Measurements from ENCODE around the gene NKX2-8.

The NKX2-8 gene

GRCh38 chr14:36619853-36620252 lies 37.4 kb upstream of the NKX2-8 start:
- Histone ChIP-seq H4K8ac (ENCODE audit: low read depth, low read length) (no peak overlapping the region), H3K9ac (ENCODE audit: low read length) (no peak overlapping the region), H4K5ac (ENCODE audit: low read length) (no peak overlapping the region), H3K56ac (ENCODE audit: low read length) (no peak overlapping the region), H3K4me3 (ENCODE audit: low read length) (no peak overlapping the region), H3K4ac (ENCODE audit: low read depth, low read length) (no peak overlapping the region), H3K79me2 (ENCODE audit: control insufficient read depth, insufficient read depth, low read length) (no peaks in the 10 kb centered on the region), H2AK5ac (ENCODE audit: low read length) (no peak overlapping the region), H2BK120ac (ENCODE audit: low read depth, low read length) (no peak overlapping the region), H2BK15ac (replicated peaks; ENCODE audit: low read depth) (no peak overlapping the region), H3K23ac (ENCODE audit: low read length) (no peak overlapping the region), H3K18ac (ENCODE audit: low read length) (no peak overlapping the region), H3K4me1 (ENCODE audit: control insufficient read depth, low read depth, low read length) (no peaks in the 10 kb centered on the region), H3K79me1 (ENCODE audit: low read length) (no peaks in the 10 kb centered on the region), H3K4me2 (ENCODE audit: low read length) (no peak overlapping the region), H3K27me3 (ENCODE audit: insufficient read depth, low read length, poor library complexity) (no peaks in the 10 kb centered on the region), H2BK5ac (ENCODE audit: low read length) (no peak overlapping the region), H3K27ac (ENCODE audit: low read depth, low read length) (no peak overlapping the region), H3K36me3 (ENCODE audit: control insufficient read depth, insufficient read depth, low read length) (no peaks in the 10 kb centered on the region)
- WGBS (ENCODE audit: extremely low coverage, insufficient coverage, low lambda C conversion rate) = no CpG with 5 or more reads among the region's 2 CpGs
- no peak for DNase-seq

- Histone ChIP-seq H3K79me2 (ENCODE audit: control insufficient read depth, insufficient read depth, low read length) (no peaks in the 10 kb centered on the region), H3K27ac (ENCODE audit: low read depth, low read length) (no peak overlapping the region), H2AK5ac (ENCODE audit: low read length) (no peak overlapping the region), H4K5ac (ENCODE audit: low read length) (no peak overlapping the region), H2BK15ac (replicated peaks; ENCODE audit: low read depth) (no peak overlapping the region), H3K4me1 (ENCODE audit: control insufficient read depth, low read depth, low read length) (no peaks in the 10 kb centered on the region), H2BK120ac (ENCODE audit: low read depth, low read length) (no peak overlapping the region), H3K4me2 (ENCODE audit: low read length) (no peak overlapping the region), H3K23ac (ENCODE audit: low read length) (no peak overlapping the region), H3K4ac (ENCODE audit: low read depth, low read length) (no peak overlapping the region), H3K79me1 (ENCODE audit: low read length) (no peaks in the 10 kb centered on the region), H3K56ac (ENCODE audit: low read length) (no peak overlapping the region), H3K27me3 (ENCODE audit: insufficient read depth, low read length, poor library complexity) (no peaks in the 10 kb centered on the region), H2BK5ac (ENCODE audit: low read length) (no peak overlapping the region), H3K36me3 (ENCODE audit: control insufficient read depth, insufficient read depth, low read length) (no peaks in the 10 kb centered on the region), H3K9ac (ENCODE audit: low read length) (no peak overlapping the region), H4K8ac (ENCODE audit: low read depth, low read length) (no peak overlapping the region), H3K18ac (ENCODE audit: low read length) (no peak overlapping the region), H3K4me3 (ENCODE audit: low read length) (no peak overlapping the region)
- no peak for DNase-seq
- WGBS (ENCODE audit: extremely low coverage, insufficient coverage, low lambda C conversion rate) = no CpG with 5 or more reads among the region's 3 CpGs
Observed at GRCh38 chr14:36619131-36619530, 36.7 kb upstream of the NKX2-8 start.

GRCh38 chr14:36618641-36619040 lies 36.2 kb upstream of the NKX2-8 start:
- no peak overlapping the region for H3K56ac ChIP-seq (ENCODE audit: low read length)
- H2BK15ac ChIP-seq (replicated peaks; ENCODE audit: low read depth) = no peak overlapping the region
- no peaks in the 10 kb centered on the region for H3K79me1 ChIP-seq (ENCODE audit: low read length)
- H3K36me3 ChIP-seq (ENCODE audit: control insufficient read depth, insufficient read depth, low read length) = no peaks in the 10 kb centered on the region
- no peak overlapping the region for H2BK120ac ChIP-seq (ENCODE audit: low read depth, low read length)
- H3K4me3 ChIP-seq (ENCODE audit: low read length) = no peak overlapping the region
- H3K4ac ChIP-seq (ENCODE audit: low read depth, low read length) = no peak overlapping the region
- H3K27ac ChIP-seq (ENCODE audit: low read depth, low read length) = no peak overlapping the region
- H3K23ac ChIP-seq (ENCODE audit: low read length) = no peak overlapping the region
- H3K18ac ChIP-seq (ENCODE audit: low read length) = no peak overlapping the region
- H3K79me2 ChIP-seq (ENCODE audit: control insufficient read depth, insufficient read depth, low read length) = no peaks in the 10 kb centered on the region
- no peak overlapping the region for H2AK5ac ChIP-seq (ENCODE audit: low read length)
- no peaks in the 10 kb centered on the region for H3K27me3 ChIP-seq (ENCODE audit: insufficient read depth, low read length, poor library complexity)
- no peak overlapping the region for H3K9ac ChIP-seq (ENCODE audit: low read length)
- H4K8ac ChIP-seq (ENCODE audit: low read depth, low read length) = no peak overlapping the region
- H2BK5ac ChIP-seq (ENCODE audit: low read length) = no peak overlapping the region
- WGBS (ENCODE audit: extremely low coverage, insufficient coverage, low lambda C conversion rate) = no CpG with 5 or more reads among the region's 2 CpGs
- no peak overlapping the region for H4K5ac ChIP-seq (ENCODE audit: low read length)
- H3K4me2 ChIP-seq (ENCODE audit: low read length) = no peak overlapping the region
- DNase-seq = no peak
- no peaks in the 10 kb centered on the region for H3K4me1 ChIP-seq (ENCODE audit: control insufficient read depth, low read depth, low read length)

GRCh38 chr14:36617824-36618223 lies 35.4 kb upstream of the NKX2-8 start:
- Histone ChIP-seq H3K36me3 (ENCODE audit: control insufficient read depth, insufficient read depth, low read length) (no peaks in the 10 kb centered on the region), H3K4me1 (ENCODE audit: control insufficient read depth, low read depth, low read length) (no peaks in the 10 kb centered on the region), H3K27me3 (ENCODE audit: insufficient read depth, low read length, poor library complexity) (no peaks in the 10 kb centered on the region), H2BK120ac (ENCODE audit: low read depth, low read length) (no peak overlapping the region), H3K56ac (ENCODE audit: low read length) (peak overlapping the region; percentile 47), H2BK5ac (ENCODE audit: low read length) (no peak overlapping the region), H3K4me3 (ENCODE audit: low read length) (no peak overlapping the region), H2AK5ac (ENCODE audit: low read length) (no peak overlapping the region), H3K27ac (ENCODE audit: low read depth, low read length) (no peak overlapping the region), H3K23ac (ENCODE audit: low read length) (no peak overlapping the region), H4K8ac (ENCODE audit: low read depth, low read length) (no peak overlapping the region), H2BK15ac (replicated peaks; ENCODE audit: low read depth) (no peak overlapping the region), H3K4me2 (ENCODE audit: low read length) (no peak overlapping the region), H3K4ac (ENCODE audit: low read depth, low read length) (no peak overlapping the region), H3K79me1 (ENCODE audit: low read length) (no peaks in the 10 kb centered on the region), H3K9ac (ENCODE audit: low read length) (no peak overlapping the region), H4K5ac (ENCODE audit: low read length) (no peak overlapping the region), H3K79me2 (ENCODE audit: control insufficient read depth, insufficient read depth, low read length) (no peaks in the 10 kb centered on the region), H3K18ac (ENCODE audit: low read length) (no peak overlapping the region)
- WGBS (ENCODE audit: extremely low coverage, insufficient coverage, low lambda C conversion rate) = no CpG with 5 or more reads among the region's 5 CpGs
- no peak for DNase-seq

- Histone ChIP-seq H2AK5ac (ENCODE audit: low read length) (no peak overlapping the region), H3K18ac (ENCODE audit: low read length) (no peak overlapping the region), H3K79me2 (ENCODE audit: control insufficient read depth, insufficient read depth, low read length) (no peaks in the 10 kb centered on the region), H3K27ac (ENCODE audit: low read depth, low read length) (no peak overlapping the region), H3K4me2 (ENCODE audit: low read length) (no peak overlapping the region), H2BK120ac (ENCODE audit: low read depth, low read length) (no peak overlapping the region), H3K9ac (ENCODE audit: low read length) (no peak overlapping the region), H3K23ac (ENCODE audit: low read length) (no peak overlapping the region), H4K5ac (ENCODE audit: low read length) (no peak overlapping the region), H3K36me3 (ENCODE audit: control insufficient read depth, insufficient read depth, low read length) (no peaks in the 10 kb centered on the region), H3K4me1 (ENCODE audit: control insufficient read depth, low read depth, low read length) (no peaks in the 10 kb centered on the region), H3K56ac (ENCODE audit: low read length) (no peak overlapping the region), H4K8ac (ENCODE audit: low read depth, low read length) (no peak overlapping the region), H2BK5ac (ENCODE audit: low read length) (no peak overlapping the region), H2BK15ac (replicated peaks; ENCODE audit: low read depth) (no peak overlapping the region), H3K27me3 (ENCODE audit: insufficient read depth, low read length, poor library complexity) (no peaks in the 10 kb centered on the region), H3K4ac (ENCODE audit: low read depth, low read length) (no peak overlapping the region), H3K79me1 (ENCODE audit: low read length) (no peaks in the 10 kb centered on the region), H3K4me3 (ENCODE audit: low read length) (no peak overlapping the region)
- no CpG with 5 or more reads among the region's 1 CpG for WGBS (ENCODE audit: extremely low coverage, insufficient coverage, low lambda C conversion rate)
- peak; percentile 59 for DNase-seq
Observed at GRCh38 chr14:36605506-36605857, 23.1 kb upstream of the NKX2-8 start.

GRCh38 chr14:36604757-36605505 lies 22.5 kb upstream of the NKX2-8 start:
- no peak overlapping the region for H4K5ac ChIP-seq (ENCODE audit: low read length)
- no peak overlapping the region for H4K8ac ChIP-seq (ENCODE audit: low read depth, low read length)
- no peak overlapping the region for H2AK5ac ChIP-seq (ENCODE audit: low read length)
- H2BK15ac ChIP-seq (replicated peaks; ENCODE audit: low read depth) = no peak overlapping the region
- WGBS (ENCODE audit: extremely low coverage, insufficient coverage, low lambda C conversion rate) = no CpG with 5 or more reads among the region's 4 CpGs
- no peaks in the 10 kb centered on the region for H3K79me2 ChIP-seq (ENCODE audit: control insufficient read depth, insufficient read depth, low read length)
- no peak overlapping the region for H3K4ac ChIP-seq (ENCODE audit: low read depth, low read length)
- no peaks in the 10 kb centered on the region for H3K36me3 ChIP-seq (ENCODE audit: control insufficient read depth, insufficient read depth, low read length)
- no peak overlapping the region for H3K56ac ChIP-seq (ENCODE audit: low read length)
- no peak overlapping the region for H3K27ac ChIP-seq (ENCODE audit: low read depth, low read length)
- no peak overlapping the region for H2BK120ac ChIP-seq (ENCODE audit: low read depth, low read length)
- H3K79me1 ChIP-seq (ENCODE audit: low read length) = no peaks in the 10 kb centered on the region
- H3K4me3 ChIP-seq (ENCODE audit: low read length) = no peak overlapping the region
- peak; percentile 91 for DNase-seq
- H3K4me1 ChIP-seq (ENCODE audit: control insufficient read depth, low read depth, low read length) = no peaks in the 10 kb centered on the region
- H2BK5ac ChIP-seq (ENCODE audit: low read length) = no peak overlapping the region
- H3K23ac ChIP-seq (ENCODE audit: low read length) = no peak overlapping the region
- no peak overlapping the region for H3K9ac ChIP-seq (ENCODE audit: low read length)
- no peak overlapping the region for H3K4me2 ChIP-seq (ENCODE audit: low read length)
- H3K27me3 ChIP-seq (ENCODE audit: insufficient read depth, low read length, poor library complexity) = no peaks in the 10 kb centered on the region
- H3K18ac ChIP-seq (ENCODE audit: low read length) = no peak overlapping the region

Data from mesendoderm (in vitro differentiated cells).